Panc1 (cell line): ENCODE measurements around the gene TNP1. TPM values are rescaled to one million over a fixed set of nuclear protein-coding genes. Genes with fewer than 3 reads are reported as not detected.

Experiments
- ATAC-seq: fragments of 200-7000 bp; cut with Tn5 transposase; 2 replicates; pipeline ENCODE4 v1.9.1; 2020; ENCODE audit warnings: mild to moderate bottlenecking, moderate library complexity
- BruUV-seq: library from RNA; stranded (reverse); fragments of 400-500 nt; replicated peaks from 2 replicates; lab custom pipeline; 2021; lab: Mats Ljungman, UMichigan
- CTCF ChIA-PET: fragments of 300-600 bp; sonication (Branson Sonifier 250); formaldehyde crosslinking; loops from one replicate; lab custom pipeline; 2022; ENCODE audit warnings: antibody characterized with exemption; lab: Charles Lee
- POLR2A ChIA-PET: fragments of 300-600 bp; sonication (Branson Sonifier 250); formaldehyde crosslinking; loops from one replicate; lab custom pipeline; 2022; ENCODE audit warnings: antibody characterized with exemption; lab: Charles Lee
- DNase-seq: peaks from one replicate; pipeline ENCODE4 v3.0.0-alpha.2; 2010; ENCODE audit warnings: low read depth, low spot score
- H3K27ac ChIP-seq: 2 replicates; pipeline ENCODE4 v1.5.1; 2011; ENCODE audit warnings: mild to moderate bottlenecking, low read length, inconsistent platforms
- H3K27me3 ChIP-seq: fragments of 200-500 bp; sonication (Bioruptor generic); 2 replicates; pipeline ENCODE4 v1.6.0; 2014; ENCODE audit warnings: low read length, inconsistent platforms; ENCODE audit not compliant: control insufficient read depth, insufficient read depth
- H3K36me3 ChIP-seq: fragments of 200-500 bp; sonication (Bioruptor generic); 2 replicates; pipeline ENCODE4 v1.5.1; 2014; ENCODE audit warnings: inconsistent platforms, mild to moderate bottlenecking, low read length, moderate library complexity; ENCODE audit not compliant: control insufficient read depth, insufficient read depth
- H3K4me1 ChIP-seq: 2 replicates; pipeline ENCODE4 v1.5.1; 2011; ENCODE audit warnings: inconsistent platforms, mild to moderate bottlenecking, low read length, moderate library complexity; ENCODE audit not compliant: control insufficient read depth, insufficient read depth
- H3K4me3 ChIP-seq, 2 experiments: 2 replicates each; pipeline ENCODE4 v1.5.1; 2011 to 2012; ENCODE audit warnings: low read depth in 2 of 2, low read length in 2 of 2, mild to moderate bottlenecking in 2 of 2, inconsistent platforms in 1 of 2, moderate library complexity in 1 of 2
- H3K9me3 ChIP-seq: fragments of 200-500 bp; sonication (Bioruptor generic); 2 replicates; pipeline ENCODE4 v1.5.1; 2014; ENCODE audit warnings: low read depth, mild to moderate bottlenecking, inconsistent platforms, low read length, moderate library complexity; ENCODE audit not compliant: control insufficient read depth, insufficient read depth
- CTCF ChIP-seq: fragments of 450-650 bp; IDR thresholded peaks from 2 replicates; pipeline ENCODE4 v1.5.1; 2017; ENCODE audit warnings: mild to moderate bottlenecking
- POLR2AphosphoS5 ChIP-seq: IDR thresholded peaks from 2 replicates; pipeline ENCODE4 v1.6.1; 2012; ENCODE audit warnings: mild to moderate bottlenecking, low read depth, low read length, moderate library complexity
- REST ChIP-seq, 2 experiments: IDR thresholded peaks; 2 replicates each; pipeline ENCODE4 v1.6.1; 2011 to 2012; ENCODE audit warnings: low read depth in 2 of 2, control low read depth in 1 of 2, low read length in 1 of 2, mild to moderate bottlenecking in 1 of 2, moderate library complexity in 1 of 2; ENCODE audit not compliant: insufficient read depth in 1 of 2
- SIN3A ChIP-seq: IDR thresholded peaks from 2 replicates; pipeline ENCODE4 v1.6.1; 2012; ENCODE audit warnings: low read depth, mild to moderate bottlenecking, low read length, moderate library complexity, borderline replicate concordance; ENCODE audit not compliant: insufficient read depth
- TCF7L2 ChIP-seq: IDR thresholded peaks from 2 replicates; pipeline ENCODE4 v1.6.1; 2011; ENCODE audit warnings: mild to moderate bottlenecking, low read depth, low read length, inconsistent platforms
- in situ Hi-C: cut with HindIII; loops from 2 replicates; pipeline ENCODE4 v1.10.0; 2016; ENCODE audit warnings: low sequenced_read_pairs, low pct_unique_long_range_greater_than_20kb
- intact Hi-C: fragments of 100-400 bp; cut with micrococcal nuclease; formaldehyde crosslinking; loops from one replicate; pipeline ENCODE4 v1.10.0; 2022; ENCODE audit not compliant: unreplicated experiment
- total RNA-seq: library from RNA; stranded (reverse); gene quantifications from one replicate; pipeline ENCODE4 v1.2.1, GENCODE V29; 2021; ENCODE audit not compliant: unreplicated experiment

Gene TNP1
- total RNA-seq, 1 experiment from 2014 or later, result not detected

DNA sequence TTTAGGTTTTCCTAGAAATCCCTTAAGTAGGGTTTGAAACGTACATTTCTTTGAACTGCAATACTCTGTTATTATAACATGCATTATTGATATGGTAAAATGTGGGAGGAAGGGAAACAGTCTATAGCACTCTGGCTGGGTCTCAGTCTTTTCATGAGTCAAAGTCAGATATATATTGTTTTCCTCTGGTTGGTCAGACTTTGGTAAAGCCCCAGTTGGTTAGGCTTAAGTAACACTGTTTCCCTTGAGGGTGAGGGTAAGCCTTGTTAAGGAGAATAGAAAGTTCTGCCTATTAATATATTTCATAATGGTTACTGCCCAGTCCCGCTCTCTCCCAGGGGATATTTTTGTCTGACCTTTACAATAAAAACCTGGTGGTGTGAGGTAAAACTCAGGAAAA, 44.7 kb upstream of the TNP1 start:
- no peaks in the 10 kb centered on the region for H3K27me3 ChIP-seq
- in situ Hi-C loops, result no loop called here
- H3K9me3 ChIP-seq, result no peaks in the 10 kb centered on the region
- no peak for TF ChIP-seq SIN3A
- H3K27ac ChIP-seq, result no peak overlapping the region
- H3K4me1 ChIP-seq, result no peaks in the 10 kb centered on the region
- no peaks in the 10 kb centered on the region for H3K36me3 ChIP-seq
- ATAC-seq, result no peak
- no peak for DNase-seq
- ChIA-PET POLR2A (no interaction called here), CTCF (no interaction called here)
- no TSS peak for BruUV-seq
- no peak overlapping the region for H3K4me3 ChIP-seq
- intact Hi-C loops, result no loop called here

DNA sequence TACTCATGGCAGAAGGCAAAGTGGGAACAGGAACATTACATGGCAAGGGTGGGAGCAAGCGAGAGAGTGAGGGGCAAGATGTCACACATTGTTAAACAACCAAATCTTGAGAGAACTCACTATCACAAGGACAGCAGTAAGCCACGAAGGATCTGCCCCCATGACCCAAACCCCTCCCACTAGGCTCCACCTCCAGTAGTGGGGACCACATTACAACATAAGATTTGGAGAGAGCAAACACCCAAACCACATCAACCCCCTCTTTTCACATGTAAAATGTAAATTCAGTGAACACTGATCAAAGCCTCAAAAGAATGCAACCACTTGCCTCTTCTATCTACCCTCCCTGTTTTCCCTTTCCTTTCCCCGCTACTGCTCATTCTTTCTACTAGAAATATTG, 43.6 kb upstream of the TNP1 start:
- Histone ChIP-seq H3K4me1 (no peaks in the 10 kb centered on the region), H3K4me3 (no peak overlapping the region), H3K36me3 (no peaks in the 10 kb centered on the region), H3K9me3 (no peaks in the 10 kb centered on the region), H3K27ac (no peak overlapping the region), H3K27me3 (no peaks in the 10 kb centered on the region)
- TF ChIP-seq TCF7L2 (no peak), CTCF (no peak)
- BruUV-seq, result no TSS peak
- intact Hi-C loops, result no loop called here
- CTCF ChIA-PET, result no interaction called here
- POLR2A ChIA-PET, result no interaction called here
- in situ Hi-C loops, result no loop called here
- ATAC-seq (no peak), DNase-seq (no peak)

DNA sequence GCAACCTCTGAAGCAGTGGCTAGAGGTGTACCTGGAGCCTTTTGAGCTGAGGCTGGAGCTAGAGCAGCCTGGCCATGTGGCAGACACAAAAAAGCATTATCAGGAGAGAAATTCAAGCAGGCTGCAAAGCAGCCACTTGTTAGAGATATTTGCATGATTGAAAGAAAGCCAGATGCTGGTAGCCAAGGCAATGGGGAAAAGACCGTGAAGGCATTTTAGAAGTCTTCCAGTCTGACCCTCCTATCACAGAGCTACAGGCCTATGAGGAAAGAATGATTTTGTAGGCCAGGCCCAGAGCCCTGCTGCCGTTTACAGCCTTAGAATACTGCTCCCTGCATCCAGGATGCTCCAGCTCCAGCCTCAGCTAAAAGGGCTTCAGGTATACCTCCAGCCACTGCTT, 41.4 kb upstream of the TNP1 start:
- TF ChIP-seq TCF7L2 (no peak), SIN3A (no peak), REST (IDR thresholded peaks at IDR 0.05; ENCODE audit: insufficient read depth in 1 of 2, low read depth in 2 of 2, low read length in 1 of 2) (no peak), CTCF (no peak), POLR2AphosphoS5 (no peak)
- no peaks in the 10 kb centered on the region for H3K4me1 ChIP-seq
- H3K4me3 ChIP-seq, result no peak overlapping the region
- no peak for DNase-seq
- ATAC-seq, result no peak
- ChIA-PET POLR2A (no interaction called here), CTCF (no interaction called here)
- no peaks in the 10 kb centered on the region for H3K36me3 ChIP-seq
- no peaks in the 10 kb centered on the region for H3K27me3 ChIP-seq
- in situ Hi-C loops, result no loop called here
- intact Hi-C loops, result no loop called here
- no peaks in the 10 kb centered on the region for H3K9me3 ChIP-seq
- BruUV-seq, result no TSS peak
- H3K27ac ChIP-seq, result no peak overlapping the region
